A549 (cell line): ENCODE measurements around the gene MYO3A. TPM values are rescaled to one million over a fixed set of nuclear protein-coding genes. Genes with fewer than 3 reads are reported as not detected.

Source experiments
- ATAC-seq, 2 experiments: fragments of 200-7000 bp in 1 of 2; fragments of >200 bp in 1 of 2; cut with Nextera tagmentation in 1 of 2; cut with Tn5 transposase in 1 of 2; 3 replicates each; pipeline versions ENCODE4 v1.8.0 to v1.9.1; 2018 to 2020; ENCODE audit warnings: mild to moderate bottlenecking in 1 of 2, moderate library complexity in 1 of 2
- CTCF ChIA-PET: fragments of 300-600 bp; sonication (Branson Sonifier 250); formaldehyde crosslinking; extraction: SDS; loops from one replicate; lab custom pipeline; 2021; ENCODE audit warnings: antibody characterized with exemption, inconsistent platforms; lab: Yijun Ruan, JAX
- POLR2A ChIA-PET: fragments of 350-600 bp; formaldehyde crosslinking; extraction: SDS; loops from one replicate; lab custom pipeline; 2021; ENCODE audit warnings: antibody characterized with exemption, inconsistent platforms; lab: Yijun Ruan, JAX
- DNase-seq, 2 experiments: peaks; one replicate each; pipeline versions ENCODE4 v3.0.0 to v3.0.0-alpha.2; 2011 to 2016; ENCODE audit warnings: low read depth in 1 of 2, low spot score in 1 of 2
- FAIRE-seq: peaks from 2 replicates; lab custom pipeline; 2011; peaks lifted over from hg19 to GRCh38; lab: Jason Lieb, UNC
- H3K27ac ChIP-seq, 2 experiments: fragments of >200 bp; sonication (Bioruptor Twin); formaldehyde crosslinking; 3 replicates each; pipeline ENCODE4 v1.5.1; 2016 to 2017
- H3K4me1 ChIP-seq: fragments of >200 bp; sonication (Bioruptor Twin); formaldehyde crosslinking; 3 replicates; pipeline ENCODE4 v1.6.1; 2016
- H3K4me2 ChIP-seq: fragments of >200 bp; sonication (Bioruptor Twin); formaldehyde crosslinking; 3 replicates; pipeline ENCODE4 v1.6.1; 2016
- H3K4me3 ChIP-seq: fragments of >200 bp; sonication (Bioruptor Twin); formaldehyde crosslinking; 3 replicates; pipeline ENCODE4 v1.5.1; 2016
- H3K9me3 ChIP-seq: fragments of >200 bp; sonication (Bioruptor Twin); formaldehyde crosslinking; 3 replicates; pipeline ENCODE4 v1.6.1; 2016
- CBX2 ChIP-seq: fragments of 200-600 bp; sonication (generic); IDR thresholded peaks from 2 replicates; pipeline ENCODE4 v1.6.1; 2016; ENCODE audit warnings: low read depth, mild to moderate bottlenecking, borderline replicate concordance
- CBX8 ChIP-seq: fragments of 200-600 bp; sonication (generic); IDR thresholded peaks from 2 replicates; pipeline ENCODE4 v1.6.1; 2016
- CTCF ChIP-seq: fragments of >200 bp; sonication (Bioruptor Twin); formaldehyde crosslinking; IDR thresholded peaks from 3 replicates; pipeline ENCODE4 v1.5.1; 2016
- EHF ChIP-seq: fragments of 250-450 bp; sonication (Bioruptor Pico); IDR thresholded peaks from 2 replicates; pipeline ENCODE4 v1.5.0; 2020; ENCODE audit warnings: mild to moderate bottlenecking
- EHMT2 ChIP-seq: fragments of 200-600 bp; sonication (generic); IDR thresholded peaks from 2 replicates; pipeline ENCODE4 v1.6.1; 2016; ENCODE audit warnings: antibody characterized with exemption, low read depth, mild to moderate bottlenecking, moderate library complexity
- HEYL ChIP-seq: fragments of 250-450 bp; sonication (Bioruptor Pico); IDR thresholded peaks from 2 replicates; pipeline ENCODE4 v1.8.0; 2021; ENCODE audit warnings: mild to moderate bottlenecking, moderate library complexity
- HMGXB4 ChIP-seq: fragments of 250-450 bp; sonication (Bioruptor Pico); IDR thresholded peaks from 2 replicates; pipeline ENCODE4 v1.5.0; 2021; ENCODE audit warnings: mild to moderate bottlenecking, moderate library complexity, borderline replicate concordance
- JUN ChIP-seq, 2 experiments: fragments of >200 bp; sonication (Bioruptor Twin); formaldehyde crosslinking; IDR thresholded peaks; 2 replicates in 1 of 2; 3 replicates in 1 of 2; pipeline ENCODE4 v1.6.1; 2016 to 2017
- JUNB ChIP-seq: fragments of >200 bp; sonication (Bioruptor Twin); formaldehyde crosslinking; IDR thresholded peaks from 2 replicates; pipeline ENCODE4 v1.6.1; 2016
- KDM5A ChIP-seq: fragments of 200-600 bp; sonication (generic); IDR thresholded peaks from 2 replicates; pipeline ENCODE4 v1.6.1; 2016; ENCODE audit warnings: antibody characterized with exemption, mild to moderate bottlenecking
- MAX ChIP-seq: IDR thresholded peaks from 2 replicates; pipeline ENCODE4 v1.6.1; 2012
- MAZ ChIP-seq: fragments of 150-350 bp; IDR thresholded peaks from 2 replicates; pipeline ENCODE4 v1.6.1; 2014; ENCODE audit warnings: antibody characterized with exemption, low read depth, low read length, borderline replicate concordance
- MYC ChIP-seq: IDR thresholded peaks from 2 replicates; pipeline ENCODE4 v1.6.1; 2012; ENCODE audit warnings: mild to moderate bottlenecking, inconsistent platforms, low read length, improper control_type of control experiment, borderline replicate concordance
- NR3C1 ChIP-seq: fragments of >200 bp; sonication (Bioruptor Twin); formaldehyde crosslinking; IDR thresholded peaks from 3 replicates; pipeline ENCODE4 v1.6.1; 2017
- PBX3 ChIP-seq: IDR thresholded peaks from 2 replicates; pipeline ENCODE4 v1.6.1; 2012
- PHF8 ChIP-seq: fragments of 200-600 bp; sonication (generic); IDR thresholded peaks from 2 replicates; pipeline ENCODE4 v1.6.1; 2016; ENCODE audit warnings: low read depth, mild to moderate bottlenecking, antibody characterized with exemption, moderate library complexity, borderline replicate concordance
- POLR2AphosphoS2 ChIP-seq: conservative IDR thresholded peaks from 2 replicates; pipeline ENCODE4 v1.6.1; 2012; ENCODE audit warnings: low read length, improper control_type of control experiment, inconsistent platforms
- RAD21 ChIP-seq, 2 experiments: fragments of >200 bp in 1 of 2; sonication (Bioruptor Twin) in 1 of 2; formaldehyde crosslinking in 1 of 2; IDR thresholded peaks in 1 of 2; conservative IDR thresholded peaks in 1 of 2; 2 replicates in 1 of 2; 3 replicates in 1 of 2; pipeline ENCODE4 v1.6.1; 2012 to 2018; ENCODE audit warnings: inconsistent platforms in 1 of 2
- RARB ChIP-seq: fragments of 250-450 bp; sonication (Bioruptor Pico); IDR thresholded peaks from 2 replicates; pipeline ENCODE4 v1.8.0; 2021; ENCODE audit warnings: mild to moderate bottlenecking, moderate library complexity
- RFX5 ChIP-seq: fragments of 450-650 bp; IDR thresholded peaks from 2 replicates; pipeline ENCODE4 v1.7.1; 2014; ENCODE audit warnings: antibody characterized with exemption, mild to moderate bottlenecking, moderate library complexity
- SMC3 ChIP-seq: fragments of >200 bp; sonication (Bioruptor Twin); formaldehyde crosslinking; IDR thresholded peaks from 3 replicates; pipeline ENCODE4 v1.6.1; 2018; ENCODE audit warnings: inconsistent platforms
- TFCP2L1 ChIP-seq: fragments of 250-450 bp; sonication (Bioruptor Pico); IDR thresholded peaks from 2 replicates; pipeline ENCODE4 v1.5.0; 2021; ENCODE audit warnings: mild to moderate bottlenecking
- ZC3H11A ChIP-seq: fragments of 450-650 bp; IDR thresholded peaks from 2 replicates; pipeline ENCODE4 v1.6.1; 2014; ENCODE audit warnings: antibody characterized with exemption, mild to moderate bottlenecking
- ZSCAN20 ChIP-seq: fragments of 250-450 bp; sonication (Bioruptor Pico); IDR thresholded peaks from 2 replicates; pipeline ENCODE4 v1.8.0; 2022; ENCODE audit warnings: mild to moderate bottlenecking, moderate library complexity
- WGBS: methylation state at CpG from one replicate; pipeline ENCODE4 v1.1.6; 2017; ENCODE audit errors: missing lambda C conversion rate; 5-methylcytosine and 5-hydroxymethylcytosine counted together
- polyA plus RNA-seq, 4 experiments: library from polyadenylated mRNA; depleted of rRNA in 3 of 4; stranded (reverse); fragments of >200 nt; fragmentation: RNase III in 1 of 4; extraction: RNeasy Plus Mini Kit Qiagen cat#74134 plus additional on column Dnase treatment in 1 of 4; gene quantifications; 2 replicates in 3 of 4; 3 replicates in 1 of 4; pipeline ENCODE4 v1.2.3, GENCODE V29; 2011 to 2017
- TF ChIP-seq, protein P1 (sequence below): fragments of >200 bp; sonication (Bioruptor Twin); formaldehyde crosslinking; IDR thresholded peaks from 2 replicates; pipeline ENCODE4 v1.6.1; 2016

The MYO3A gene
- polyA plus RNA-seq, 2 of the 4 experiments (the other 2 are of a cell fraction) = not detected

DNA sequence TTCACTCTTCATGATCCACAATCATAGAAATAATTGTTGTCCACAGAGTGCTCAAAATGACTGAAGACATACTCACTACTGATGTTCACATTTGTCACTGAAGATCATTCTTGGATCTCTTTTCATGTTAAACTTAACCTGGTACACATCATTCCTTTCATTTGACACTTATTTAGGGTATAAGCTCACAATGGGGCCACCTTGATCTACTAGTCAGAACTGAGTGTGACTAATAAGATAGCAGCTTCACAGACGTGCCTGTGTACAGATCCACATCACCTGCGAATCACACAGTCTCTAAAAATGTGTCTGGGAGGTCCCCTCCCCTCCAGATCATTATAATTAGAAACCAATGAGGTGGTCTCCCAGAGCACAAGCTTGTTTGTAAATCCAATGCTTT is 304.3 kb downstream of the MYO3A start:
- H3K4me3 ChIP-seq = no peak overlapping the region
- CTCF ChIA-PET = interaction anchor here (0.7 to 1.2 kb wide), 2 partner anchors 30 to 32 kb away, joined by 3 read pairs; no protein-coding TSS in a partner anchor
- DNase-seq = no peak
- no peak overlapping the region for H3K27ac ChIP-seq
- no peak for FAIRE-seq
- POLR2A ChIA-PET = no interaction called here
- H3K4me1 ChIP-seq = no peaks in the 10 kb centered on the region
- H3K9me3 ChIP-seq = no peaks in the 10 kb centered on the region
- H3K4me2 ChIP-seq = no peak overlapping the region
- TF ChIP-seq KDM5A (no peak), HMGXB4 (no peak)
- 0% methylated on average over 2 of the region's 2 CpGs for WGBS
- no peak for ATAC-seq

GRCh38 chr10:26242706-26243350 is 308.8 kb downstream of the MYO3A start:
- Histone ChIP-seq H3K4me3 (no peak overlapping the region), H3K4me1 (no peaks in the 10 kb centered on the region), H3K9me3 (no peaks in the 10 kb centered on the region), H3K4me2 (no peak overlapping the region), H3K27ac (no peak overlapping the region)
- DNase-seq = no peak
- ChIA-PET POLR2A (no interaction called here), CTCF (interaction anchor here (1.0 kb wide), 1 partner anchor 367 kb away, joined by 3 read pairs; no protein-coding TSS in a partner anchor)
- WGBS = 5% methylated on average over 5 of the region's 5 CpGs
- no peak for TF ChIP-seq HEYL (CRISPR knock-in tag)
- no peak for TF ChIP-seq POLR2AphosphoS2
- no peak for TF ChIP-seq CBX8
- TF ChIP-seq JUN (IDR thresholded peaks at IDR 0.05) = no peak
- no peak for TF ChIP-seq CTCF
- no peak for TF ChIP-seq EHMT2
- TF ChIP-seq MAZ = no peak
- no peak for TF ChIP-seq KDM5A
- no peak for TF ChIP-seq ZC3H11A
- TF ChIP-seq RAD21 (conservative IDR thresholded peaks at IDR 0.05 in 1 of 2, IDR thresholded peaks at IDR 0.05 in 1 of 2) = no peak
- TF ChIP-seq PHF8 = no peak
- no peak for TF ChIP-seq RFX5
- TF ChIP-seq RARB (CRISPR knock-in tag) = no peak
- no peak for FAIRE-seq
- ATAC-seq = no peak

DNA sequence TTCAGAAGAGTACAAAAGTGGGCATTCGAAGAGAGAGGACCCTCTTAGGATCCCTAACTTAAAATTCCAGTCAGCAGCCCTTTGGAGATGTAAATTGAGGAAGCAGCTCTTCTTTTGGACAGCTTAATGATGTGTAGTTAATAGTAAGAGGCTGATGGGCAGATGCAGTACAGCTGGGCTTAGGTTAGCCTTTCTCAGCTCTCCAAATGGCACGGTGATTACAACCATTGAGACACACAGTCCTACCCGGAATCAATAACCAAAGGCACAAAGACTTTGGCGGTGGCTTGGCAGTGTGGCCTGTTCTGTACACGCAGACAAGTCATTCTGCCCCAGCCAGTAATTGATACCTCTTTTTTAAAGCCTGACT is 309.3 kb downstream of the MYO3A start:
- no peak for ATAC-seq
- Histone ChIP-seq H3K4me3 (no peak overlapping the region), H3K4me2 (no peak overlapping the region), H3K4me1 (no peaks in the 10 kb centered on the region), H3K27ac (no peak overlapping the region), H3K9me3 (no peaks in the 10 kb centered on the region)
- DNase-seq = no peak
- TF ChIP-seq TFCP2L1 (CRISPR knock-in tag) (no peak), PHF8 (no peak), EHF (CRISPR knock-in tag) (no peak), MAX (no peak), HEYL (CRISPR knock-in tag) (no peak), MYC (no peak), ZC3H11A (no peak), PBX3 (no peak), RARB (CRISPR knock-in tag) (no peak), CBX8 (no peak), NR3C1 (no peak), JUNB (no peak), SMC3 (no peak), CBX2 (no peak), ZSCAN20 (CRISPR knock-in tag) (no peak)
- TF ChIP-seq, protein P1, sequence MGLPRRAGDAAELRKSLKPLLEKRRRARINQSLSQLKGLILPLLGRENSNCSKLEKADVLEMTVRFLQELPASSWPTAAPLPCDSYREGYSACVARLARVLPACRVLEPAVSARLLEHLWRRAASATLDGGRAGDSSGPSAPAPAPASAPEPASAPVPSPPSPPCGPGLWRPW = no peak
- no peak for FAIRE-seq
- ChIA-PET POLR2A (no interaction called here), CTCF (interaction anchor here (1.0 kb wide), 1 partner anchor 367 kb away, joined by 3 read pairs; no protein-coding TSS in a partner anchor)
- whole genome bisulfite sequencing = 9% methylated on average over 5 of the region's 5 CpGs
